Endothelial cell of umbilical vein (primary cell): ENCODE results near the gene SMR3B. TPM values are rescaled to one million over a fixed set of nuclear protein-coding genes. Genes with fewer than 3 reads are reported as not detected.

Experiments used
- BruUV-seq: library from RNA; stranded (reverse); fragments of 400-500 nt; replicated peaks from 2 replicates; lab custom pipeline; 2021; lab: Mats Ljungman, UMichigan
- CTCF ChIA-PET: fragments of 300-600, 350-600 bp; sonication (Branson Sonifier 250); formaldehyde crosslinking; loops from one replicate; lab custom pipeline; 2021; ENCODE audit warnings: antibody characterized with exemption, inconsistent platforms; lab: Charles Lee
- POLR2A ChIA-PET: fragments of 300-600, 350-600 bp; sonication (Branson Sonifier 250); formaldehyde crosslinking; loops from one replicate; lab custom pipeline; 2021; ENCODE audit warnings: antibody characterized with exemption, inconsistent platforms; lab: Charles Lee
- DNase-seq: peaks from one replicate; pipeline ENCODE4 v3.0.0-alpha.2; 2011; ENCODE audit warnings: low read depth, low spot score
- FAIRE-seq: peaks from 2 replicates; lab custom pipeline; 2011; peaks lifted over from hg19 to GRCh38; lab: Jason Lieb, UNC
- H2AFZ ChIP-seq: 2 replicates; pipeline ENCODE4 v1.6.0; 2012; ENCODE audit warnings: low read depth, low read length, control low read depth, inconsistent platforms
- H3K27ac ChIP-seq: 2 replicates; pipeline ENCODE4 v1.5.1; 2011; ENCODE audit warnings: low read depth, mild to moderate bottlenecking, control low read depth, low read length, moderate library complexity; ENCODE audit not compliant: insufficient read depth
- H3K27me3 ChIP-seq, 2 experiments: 2 replicates each; pipeline versions ENCODE4 v1.6.0 to v1.6.1; 2011; ENCODE audit warnings: low read length in 2 of 2, mixed read lengths in 1 of 2; ENCODE audit not compliant: control insufficient read depth in 2 of 2, insufficient read depth in 2 of 2
- H3K36me3 ChIP-seq, 2 experiments: 2 replicates in 1 of 2; 3 replicates in 1 of 2; pipeline ENCODE4 v1.5.1; 2011; ENCODE audit warnings: low read length in 2 of 2, mild to moderate bottlenecking in 1 of 2, moderate library complexity in 1 of 2; ENCODE audit not compliant: control insufficient read depth in 2 of 2, insufficient read depth in 2 of 2; ENCODE audit errors: extremely low read depth in 1 of 2
- H3K4me1 ChIP-seq: 3 replicates; pipeline ENCODE4 v1.5.1; 2011; ENCODE audit warnings: mild to moderate bottlenecking, low read length; ENCODE audit not compliant: control insufficient read depth, insufficient read depth; ENCODE audit errors: extremely low read depth
- H3K4me2 ChIP-seq: 2 replicates; pipeline ENCODE4 v1.6.1; 2011; ENCODE audit warnings: low read length, control low read depth, mixed read lengths; ENCODE audit not compliant: insufficient read depth
- H3K4me3 ChIP-seq, 3 experiments: fragments of 200-600 bp in 1 of 3; sonication (generic), shearing (Covaris generic) in 1 of 3; replicated peaks in 1 of 3; 2 replicates each; pipeline ENCODE4 v1.5.1; 2011 to 2016; ENCODE audit warnings: control low read depth in 3 of 3, low read length in 3 of 3, mild to moderate bottlenecking in 2 of 3, inconsistent platforms in 1 of 3, low read depth in 1 of 3, moderate library complexity in 1 of 3; ENCODE audit not compliant: insufficient read depth in 1 of 3
- H3K79me2 ChIP-seq: 2 replicates; pipeline ENCODE4 v1.6.0; 2012; ENCODE audit warnings: low read length, inconsistent platforms; ENCODE audit not compliant: control insufficient read depth, insufficient read depth
- H3K9ac ChIP-seq: replicated peaks from 2 replicates; pipeline ENCODE3; 2011; ENCODE audit warnings: low read length, control low read depth; ENCODE audit not compliant: insufficient read depth; ENCODE audit errors: extremely low read depth
- H3K9me1 ChIP-seq: replicated peaks from 3 replicates; pipeline ENCODE4 v1.6.0; 2011; ENCODE audit warnings: mild to moderate bottlenecking, low read length; ENCODE audit not compliant: control insufficient read depth, insufficient read depth; ENCODE audit errors: extremely low read depth
- H3K9me3 ChIP-seq: replicated peaks from 2 replicates; pipeline ENCODE4 v1.5.1; 2012; ENCODE audit warnings: low read length, inconsistent platforms; ENCODE audit not compliant: control insufficient read depth, insufficient read depth
- H4K20me1 ChIP-seq: replicated peaks from 2 replicates; pipeline ENCODE3; 2011; ENCODE audit warnings: mild to moderate bottlenecking, low read length; ENCODE audit not compliant: control insufficient read depth, insufficient read depth; ENCODE audit errors: extremely low read depth
- CTCF ChIP-seq, 2 donors: IDR thresholded peaks; 1 replicate in 1 of 2; 2 replicates in 1 of 2; pipeline ENCODE4 v1.5.1; 2011; ENCODE audit warnings: low read length in 2 of 2, mild to moderate bottlenecking in 2 of 2, moderate library complexity in 2 of 2, control low read depth in 1 of 2, inconsistent platforms in 1 of 2, low read depth in 1 of 2; ENCODE audit not compliant: insufficient read depth in 1 of 2; ENCODE audit errors: extremely low read depth in 1 of 2
- EZH2 ChIP-seq: IDR thresholded peaks from 2 replicates; pipeline ENCODE4 v1.6.1; 2012; ENCODE audit warnings: borderline replicate concordance, low read depth, mild to moderate bottlenecking, moderate library complexity, low read length, inconsistent platforms; ENCODE audit not compliant: severe bottlenecking
- FOS ChIP-seq: IDR thresholded peaks from 2 replicates; pipeline ENCODE4 v1.6.1; 2011; ENCODE audit warnings: mild to moderate bottlenecking, low read length, moderate library complexity, borderline replicate concordance; ENCODE audit not compliant: insufficient read depth
- GATA2 ChIP-seq: IDR thresholded peaks from 2 replicates; pipeline ENCODE4 v1.7.0; 2011; ENCODE audit warnings: low read depth, mild to moderate bottlenecking, moderate library complexity, mixed read lengths, low read length; ENCODE audit not compliant: insufficient read length, insufficient read depth
- JUN ChIP-seq: IDR thresholded peaks from 2 replicates; pipeline ENCODE4 v1.6.1; 2011; ENCODE audit warnings: borderline replicate concordance, low read depth; ENCODE audit not compliant: insufficient read length, insufficient read depth
- MAX ChIP-seq: IDR thresholded peaks from 2 replicates; pipeline ENCODE4 v1.6.1; 2011; ENCODE audit not compliant: insufficient read depth, insufficient read length
- MYC ChIP-seq: IDR thresholded peaks from one replicate; pipeline ENCODE4 v1.6.1; 2011; ENCODE audit warnings: mild to moderate bottlenecking, low read depth, low read length
- POLR2A ChIP-seq: IDR thresholded peaks from 2 replicates; pipeline ENCODE4 v1.6.1; 2012; ENCODE audit warnings: low read depth, mild to moderate bottlenecking, control low read depth, low read length
- POLR2AphosphoS5 ChIP-seq: IDR thresholded peaks from 2 replicates; pipeline ENCODE4 v1.6.1; 2012; ENCODE audit warnings: low read depth, mild to moderate bottlenecking, control low read depth, low read length, moderate library complexity; ENCODE audit not compliant: insufficient read depth
- dilution Hi-C: fragments of 300-500 bp; cut with MboI; formaldehyde crosslinking; loops from one replicate; pipeline ENCODE4 v1.15.0; 2019; ENCODE audit warnings: low sequenced_read_pairs; ENCODE audit not compliant: extremely low pct_ligation_motif_present
- intact Hi-C: fragments of 100-400 bp; cut with micrococcal nuclease; formaldehyde crosslinking; loops from one replicate; pipeline ENCODE4 v1.10.0; 2022
- polyA plus RNA-seq, 4 experiments: library from polyadenylated mRNA; depleted of rRNA in 3 of 4; stranded (reverse) in 3 of 4; unstranded in 1 of 4; fragments of >200 nt; gene quantifications; 2 replicates each; pipeline versions ENCODE4 v1.2.1 to v1.2.3, GENCODE V29; 2011 to 2012; ENCODE audit warnings: missing spikeins in 1 of 4
- total RNA-seq: library from RNA; stranded (reverse); gene quantifications from 2 replicates; pipeline ENCODE4 v1.2.3, GENCODE V29; 2021

SMR3B gene
- total and polyA plus RNA-seq, 2 donors (not counting 3 experiments of a cell fraction or from before 2014, with no cell fraction given) = not detected

DNA sequence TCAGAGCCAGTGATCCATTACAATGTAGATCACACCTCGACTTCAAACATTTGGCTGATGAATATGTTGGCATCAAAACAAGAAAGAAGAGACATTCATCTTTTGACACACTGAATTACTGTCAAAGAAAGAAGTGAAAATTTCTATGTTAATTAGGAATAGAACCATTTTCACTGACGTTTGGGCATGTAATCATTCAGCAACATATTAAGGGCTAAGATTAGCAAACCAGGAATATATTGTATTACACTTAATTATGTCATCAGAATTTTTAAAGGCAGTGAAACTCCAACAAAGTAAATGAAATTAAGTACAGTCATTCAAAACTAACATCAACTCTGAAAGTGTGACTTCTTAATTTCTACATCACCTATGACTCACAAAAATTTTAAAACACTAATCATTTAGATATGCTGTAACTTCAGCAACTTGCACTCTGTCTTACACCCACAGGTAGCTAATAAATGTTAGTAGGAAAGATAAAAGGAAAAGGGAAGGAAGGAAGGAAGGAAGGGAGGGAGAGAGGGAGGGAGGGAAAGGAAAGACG lies 23.7 kb upstream of the SMR3B start:
- Histone ChIP-seq H3K9me1 (no peaks in the 10 kb centered on the region), H3K4me2 (no peak overlapping the region), H3K27me3 (no peaks in the 10 kb centered on the region), H4K20me1 (no peaks in the 10 kb centered on the region), H3K27ac (no peak overlapping the region), H2AFZ (no peak overlapping the region), H3K36me3 (no peaks in the 10 kb centered on the region), H3K4me3 (no peak overlapping the region), H3K4me1 (no peaks in the 10 kb centered on the region), H3K9me3 (no peaks in the 10 kb centered on the region), H3K9ac (no peak overlapping the region), H3K79me2 (no peaks in the 10 kb centered on the region)
- DNase-seq (no peak), FAIRE-seq (no peak)
- no peak for TF ChIP-seq POLR2A
- no peak for TF ChIP-seq EZH2
- TF ChIP-seq MYC = no peak
- TF ChIP-seq POLR2AphosphoS5 = no peak
- no peak for TF ChIP-seq FOS
- no peak for TF ChIP-seq CTCF (IDR thresholded peaks at IDR 0.05; ENCODE audit: extremely low read depth in 1 of 2, insufficient read depth in 1 of 2, low read depth in 1 of 2, low read length in 2 of 2)
- TF ChIP-seq JUN = no peak
- TF ChIP-seq MAX = no peak
- no peak for TF ChIP-seq GATA2
- CTCF ChIA-PET = no interaction called here
- dilution Hi-C loops = no loop called here
- intact Hi-C loops = no loop called here
- POLR2A ChIA-PET = no interaction called here
- no TSS peak for BruUV-seq
